HCT116 (cell line): ENCODE measurements around the gene CD99. TPM values are rescaled to one million over a fixed set of nuclear protein-coding genes. Genes with fewer than 3 reads are reported as not detected.

ENCODE experiments used
- ATAC-seq: fragments of 200-7000 bp; cut with Tn5 transposase; 2 replicates; pipeline ENCODE4 v1.9.1; 2020; ENCODE audit warnings: mild to moderate bottlenecking, moderate library complexity
- BruUV-seq: library from RNA; stranded (reverse); fragments of 400-500 nt; replicated peaks from 2 replicates; lab custom pipeline; 2021; lab: Mats Ljungman, UMichigan
- CTCF ChIA-PET: fragments of 300-600 bp; sonication (Branson Sonifier 250); formaldehyde crosslinking; loops from one replicate; lab custom pipeline; 2021; ENCODE audit warnings: antibody characterized with exemption; lab: Charles Lee
- POLR2A ChIA-PET: fragments of 300-600, 350-600 bp; sonication (Branson Sonifier 250); formaldehyde crosslinking; loops from one replicate; lab custom pipeline; 2021; ENCODE audit warnings: antibody characterized with exemption; lab: Charles Lee
- RAD21 ChIA-PET, 2 experiments: fragments of 300-600 bp; sonication (Branson Sonifier 250); formaldehyde crosslinking; loops; one replicate each; lab custom pipeline; 2023; ENCODE audit warnings: low total read pairs in 2 of 2; ENCODE audit not compliant: uncharacterized antibody in 2 of 2, unreplicated experiment in 2 of 2, low non-redundant PET in 1 of 2; lab: Charles Lee
- DNase-seq: peaks from one replicate; pipeline ENCODE4 v3.0.0-alpha.2; 2010; ENCODE audit warnings: low read depth, low spot score
- H2AFZ ChIP-seq: fragments of 200-600 bp; shearing (Covaris generic), sonication (generic); 2 replicates; pipeline ENCODE4 v1.6.1; 2017; ENCODE audit warnings: low read depth, mixed run types, mixed read lengths, antibody characterized with exemption, low read length; ENCODE audit not compliant: poor library complexity, severe bottlenecking
- H3K27ac ChIP-seq: 2 replicates; pipeline ENCODE4 v1.5.1; 2012; ENCODE audit warnings: low read depth, low read length
- H3K27me3 ChIP-seq: fragments of 200-600 bp; sonication (generic); 2 replicates; pipeline ENCODE4 v1.6.1; 2016; ENCODE audit warnings: mixed run types, low read length, mixed read lengths; ENCODE audit not compliant: insufficient read depth
- H3K36me3 ChIP-seq, 2 experiments: fragments of 200-500 bp in 1 of 2; fragments of 200-600 bp in 1 of 2; sonication (Bioruptor generic) in 1 of 2; sonication (generic) in 1 of 2; 2 replicates each; pipeline versions ENCODE4 v1.5.1 to v1.6.1; 2014 to 2016; ENCODE audit warnings: low read length in 2 of 2, inconsistent platforms in 1 of 2, mixed read lengths in 1 of 2, mixed run types in 1 of 2; ENCODE audit not compliant: insufficient read depth in 2 of 2, control insufficient read depth in 1 of 2
- H3K4me1 ChIP-seq, 2 experiments: fragments of 200-600 bp in 1 of 2; sonication (generic) in 1 of 2; 2 replicates each; pipeline versions ENCODE4 v1.5.1 to v1.6.1; 2012 to 2017; ENCODE audit warnings: low read length in 2 of 2, inconsistent platforms in 1 of 2, mild to moderate bottlenecking in 1 of 2, mixed read lengths in 1 of 2, mixed run types in 1 of 2, moderate library complexity in 1 of 2; ENCODE audit not compliant: insufficient read depth in 2 of 2, control insufficient read depth in 1 of 2
- H3K4me2 ChIP-seq: fragments of 200-600 bp; sonication (generic); 2 replicates; pipeline ENCODE4 v1.6.1; 2017; ENCODE audit warnings: mixed run types, low read length, mixed read lengths
- H3K4me3 ChIP-seq, 2 experiments: fragments of 200-600 bp in 1 of 2; sonication (generic) in 1 of 2; replicated peaks in 1 of 2; 2 replicates each; pipeline ENCODE4 v1.5.1; 2011 to 2016; ENCODE audit warnings: low read length in 2 of 2, control low read depth in 1 of 2, low read depth in 1 of 2, mild to moderate bottlenecking in 1 of 2, mixed read lengths in 1 of 2, mixed run types in 1 of 2
- H3K79me2 ChIP-seq: fragments of 200-600 bp; sonication (generic); 2 replicates; pipeline ENCODE4 v1.6.1; 2017; ENCODE audit warnings: mild to moderate bottlenecking, mixed run types, low read length, moderate library complexity, mixed read lengths; ENCODE audit not compliant: insufficient read depth
- H3K9ac ChIP-seq: fragments of 200-600 bp; sonication (generic); 2 replicates; pipeline ENCODE4 v1.6.1; 2016; ENCODE audit warnings: low read length, mixed read lengths
- H3K9me2 ChIP-seq: fragments of 200-600 bp; sonication (generic), shearing (Covaris generic); 2 replicates; pipeline ENCODE4 v1.6.1; 2017; ENCODE audit warnings: mixed run types, mild to moderate bottlenecking, moderate library complexity; ENCODE audit not compliant: insufficient read depth
- H3K9me3 ChIP-seq, 2 experiments: fragments of 200-500 bp in 1 of 2; fragments of 200-600 bp in 1 of 2; sonication (Bioruptor generic) in 1 of 2; sonication (generic) in 1 of 2; 2 replicates each; pipeline ENCODE4 v1.6.1; 2014 to 2017; ENCODE audit warnings: low read length in 2 of 2, mixed read lengths in 2 of 2, inconsistent platforms in 1 of 2, low read depth in 1 of 2, mild to moderate bottlenecking in 1 of 2, mixed run types in 1 of 2, moderate library complexity in 1 of 2; ENCODE audit not compliant: control insufficient read depth in 1 of 2, insufficient read depth in 1 of 2
- H4K20me1 ChIP-seq: fragments of 200-600 bp; sonication (generic), shearing (Covaris generic); 2 replicates; pipeline ENCODE4 v1.6.1; 2017; ENCODE audit warnings: mixed run types, mild to moderate bottlenecking, moderate library complexity; ENCODE audit not compliant: insufficient read depth
- CEBPB ChIP-seq: IDR thresholded peaks from 2 replicates; pipeline ENCODE4 v1.6.1; 2012; ENCODE audit warnings: low read depth
- EZH2 ChIP-seq: fragments of 200-600 bp; sonication (generic); IDR thresholded peaks from 2 replicates; pipeline ENCODE4 v1.6.1; 2017; ENCODE audit warnings: antibody characterized with exemption, mixed run types
- EZH2phosphoT487 ChIP-seq: fragments of 200-600 bp; IDR thresholded peaks from 2 replicates; pipeline ENCODE4 v1.6.1; 2018; ENCODE audit warnings: antibody characterized with exemption, borderline replicate concordance
- FOSL1 ChIP-seq: IDR thresholded peaks from 2 replicates; pipeline ENCODE4 v1.6.1; 2012; ENCODE audit warnings: low read depth
- POLR2A ChIP-seq: IDR thresholded peaks from 2 replicates; pipeline ENCODE4 v1.7.0; 2011; ENCODE audit warnings: borderline replicate concordance; ENCODE audit not compliant: insufficient read depth, insufficient read length; ENCODE audit errors: extremely low read depth
- POLR2AphosphoS5 ChIP-seq: IDR thresholded peaks from 2 replicates; pipeline ENCODE4 v1.6.1; 2011; ENCODE audit warnings: mild to moderate bottlenecking, low read depth, low read length, moderate library complexity
- RAD21 ChIP-seq: IDR thresholded peaks from 2 replicates; pipeline ENCODE4 v1.6.1; 2012; ENCODE audit warnings: low read depth, mild to moderate bottlenecking
- REST ChIP-seq: IDR thresholded peaks from 2 replicates; pipeline ENCODE4 v1.6.1; 2012; ENCODE audit warnings: low read depth
- SIN3A ChIP-seq: IDR thresholded peaks from 2 replicates; pipeline ENCODE4 v1.6.1; 2012; ENCODE audit warnings: low read depth
- YY1 ChIP-seq: IDR thresholded peaks from 2 replicates; pipeline ENCODE4 v1.6.1; 2011; ENCODE audit warnings: low read length, low read depth, moderate library complexity, mild to moderate bottlenecking; ENCODE audit not compliant: insufficient replicate concordance; ENCODE audit errors: extremely low read depth
- intact Hi-C: fragments of 100-400 bp; cut with micrococcal nuclease; formaldehyde crosslinking; loops from 2 replicates; pipeline ENCODE4 v1.10.0; 2022
- total RNA-seq: library from RNA; stranded (reverse); gene quantifications from one replicate; pipeline ENCODE4 v1.2.1, GENCODE V29; 2021; ENCODE audit not compliant: unreplicated experiment
- TF ChIP-seq, protein P1 (sequence below), 3 experiments: fragments of 200-600 bp in 1 of 3; sonication (generic) in 1 of 3; IDR thresholded peaks in 2 of 3; conservative IDR thresholded peaks in 1 of 3; 2 replicates each; pipeline ENCODE4 v1.5.1; 2012 to 2017; ENCODE audit warnings: low read depth in 2 of 3, low read length in 2 of 3, antibody characterized with exemption in 1 of 3, borderline replicate concordance in 1 of 3, control low read depth in 1 of 3, mild to moderate bottlenecking in 1 of 3, mixed read lengths in 1 of 3, mixed run types in 1 of 3, moderate library complexity in 1 of 3; ENCODE audit not compliant: insufficient read depth in 1 of 3

The CD99 gene
- total RNA-seq, 1 experiment from 2014 or later: 59.6 TPM

- no peaks in the 10 kb centered on the region for H3K4me1 ChIP-seq
- H3K4me2 ChIP-seq: no peak overlapping the region
- H3K9me2 ChIP-seq: no peaks in the 10 kb centered on the region
- intact Hi-C loops: no loop called here
- POLR2A ChIA-PET: no interaction called here
- ATAC-seq (no peak), DNase-seq (no peak)
- CTCF ChIA-PET: no interaction called here
- TF ChIP-seq SIN3A (no peak), REST (no peak), CEBPB (no peak), EZH2phosphoT487 (no peak), RAD21 (no peak), POLR2AphosphoS5 (no peak), FOSL1 (no peak), YY1 (no peak), EZH2 (no peak), POLR2A (no peak)
- TF ChIP-seq, protein P1, sequence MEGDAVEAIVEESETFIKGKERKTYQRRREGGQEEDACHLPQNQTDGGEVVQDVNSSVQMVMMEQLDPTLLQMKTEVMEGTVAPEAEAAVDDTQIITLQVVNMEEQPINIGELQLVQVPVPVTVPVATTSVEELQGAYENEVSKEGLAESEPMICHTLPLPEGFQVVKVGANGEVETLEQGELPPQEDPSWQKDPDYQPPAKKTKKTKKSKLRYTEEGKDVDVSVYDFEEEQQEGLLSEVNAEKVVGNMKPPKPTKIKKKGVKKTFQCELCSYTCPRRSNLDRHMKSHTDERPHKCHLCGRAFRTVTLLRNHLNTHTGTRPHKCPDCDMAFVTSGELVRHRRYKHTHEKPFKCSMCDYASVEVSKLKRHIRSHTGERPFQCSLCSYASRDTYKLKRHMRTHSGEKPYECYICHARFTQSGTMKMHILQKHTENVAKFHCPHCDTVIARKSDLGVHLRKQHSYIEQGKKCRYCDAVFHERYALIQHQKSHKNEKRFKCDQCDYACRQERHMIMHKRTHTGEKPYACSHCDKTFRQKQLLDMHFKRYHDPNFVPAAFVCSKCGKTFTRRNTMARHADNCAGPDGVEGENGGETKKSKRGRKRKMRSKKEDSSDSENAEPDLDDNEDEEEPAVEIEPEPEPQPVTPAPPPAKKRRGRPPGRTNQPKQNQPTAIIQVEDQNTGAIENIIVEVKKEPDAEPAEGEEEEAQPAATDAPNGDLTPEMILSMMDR (IDR thresholded peaks at IDR 0.05 in 2 of 3, conservative IDR thresholded peaks at IDR 0.05 in 1 of 3; ENCODE audit: borderline replicate concordance in 1 of 3, insufficient read depth in 1 of 3, low read depth in 2 of 3, low read length in 2 of 3): no peak
- no peak overlapping the region for H3K9ac ChIP-seq
- H3K4me3 ChIP-seq: no peak overlapping the region
- no peaks in the 10 kb centered on the region for H3K36me3 ChIP-seq
- no TSS peak for BruUV-seq
- no peaks in the 10 kb centered on the region for H3K79me2 ChIP-seq
- no peaks in the 10 kb centered on the region for H3K9me3 ChIP-seq
- H4K20me1 ChIP-seq: no peaks in the 10 kb centered on the region
- no peak overlapping the region for H2AFZ ChIP-seq
- H3K27me3 ChIP-seq: no peaks in the 10 kb centered on the region
- RAD21 ChIA-PET: no interaction called here
- H3K27ac ChIP-seq: no peak overlapping the region
Observed at GRCh38 chrX:2789569-2789968, 98.5 kb downstream of the CD99 start.

Other genes starting within 250 kb of the CD99 start
- gene DHRSX, start 190.3 kb upstream of the CD99 start, total RNA-seq: 11.9 TPM
- gene ZBED1, start 190.3 kb upstream of the CD99 start, total RNA-seq: 21.0 TPM
- gene XG, start 60.7 kb downstream of the CD99 start, total RNA-seq: not detected
- gene GYG2, start 137.6 kb downstream of the CD99 start, total RNA-seq: not detected
- 8.0 TPM for gene ARSD, start 238.0 kb downstream of the CD99 start, total RNA-seq